DOHH2 (cell line): Measurements from ENCODE around the gene AKNA.

Experiments
- EZH2phosphoT487 ChIP-seq: fragments of 200-600 bp; sonication (generic); IDR thresholded peaks from 2 replicates; pipeline ENCODE4 v1.6.1; 2017; ENCODE audit warnings: borderline replicate concordance, mild to moderate bottlenecking, antibody characterized with exemption, low read length, moderate library complexity, mixed read lengths
- TF ChIP-seq, protein P1 (sequence below): fragments of 200-600 bp; sonication (generic); IDR thresholded peaks from one replicate; pipeline ENCODE4 v1.5.1; 2014; ENCODE audit warnings: antibody characterized with exemption, mild to moderate bottlenecking, low read depth, low read length; ENCODE audit not compliant: poor library complexity, severe bottlenecking

DNA sequence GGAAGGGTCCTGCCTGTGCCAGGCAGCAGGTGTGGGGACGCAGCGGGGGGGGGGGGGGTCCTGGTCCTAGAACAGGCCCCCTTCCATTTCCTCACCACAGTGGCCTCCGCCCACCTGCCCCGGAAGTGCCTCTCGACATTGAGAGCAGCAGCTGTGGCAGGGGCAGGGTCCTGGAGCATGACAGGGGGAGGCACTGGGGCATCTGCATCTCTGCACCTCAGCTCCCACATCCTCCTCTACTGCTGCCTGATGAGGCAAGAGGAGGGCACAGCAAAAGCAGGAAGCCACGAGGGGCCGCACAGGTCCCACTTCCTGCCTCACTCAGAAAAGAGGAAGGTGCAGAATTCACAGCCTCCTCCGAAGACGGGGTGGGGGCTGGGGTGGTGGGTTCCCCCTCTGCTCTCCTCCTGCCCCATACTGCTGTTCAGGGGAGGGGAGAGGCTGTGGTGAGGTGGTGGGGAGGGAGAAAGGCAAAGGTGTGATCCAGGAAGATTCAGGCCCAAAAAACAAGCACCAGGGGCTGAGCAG, 14.8 kb downstream of the AKNA start:
- TF ChIP-seq, protein P1, sequence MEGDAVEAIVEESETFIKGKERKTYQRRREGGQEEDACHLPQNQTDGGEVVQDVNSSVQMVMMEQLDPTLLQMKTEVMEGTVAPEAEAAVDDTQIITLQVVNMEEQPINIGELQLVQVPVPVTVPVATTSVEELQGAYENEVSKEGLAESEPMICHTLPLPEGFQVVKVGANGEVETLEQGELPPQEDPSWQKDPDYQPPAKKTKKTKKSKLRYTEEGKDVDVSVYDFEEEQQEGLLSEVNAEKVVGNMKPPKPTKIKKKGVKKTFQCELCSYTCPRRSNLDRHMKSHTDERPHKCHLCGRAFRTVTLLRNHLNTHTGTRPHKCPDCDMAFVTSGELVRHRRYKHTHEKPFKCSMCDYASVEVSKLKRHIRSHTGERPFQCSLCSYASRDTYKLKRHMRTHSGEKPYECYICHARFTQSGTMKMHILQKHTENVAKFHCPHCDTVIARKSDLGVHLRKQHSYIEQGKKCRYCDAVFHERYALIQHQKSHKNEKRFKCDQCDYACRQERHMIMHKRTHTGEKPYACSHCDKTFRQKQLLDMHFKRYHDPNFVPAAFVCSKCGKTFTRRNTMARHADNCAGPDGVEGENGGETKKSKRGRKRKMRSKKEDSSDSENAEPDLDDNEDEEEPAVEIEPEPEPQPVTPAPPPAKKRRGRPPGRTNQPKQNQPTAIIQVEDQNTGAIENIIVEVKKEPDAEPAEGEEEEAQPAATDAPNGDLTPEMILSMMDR, result no peak
- TF ChIP-seq EZH2phosphoT487, result no peak
